SK-N-SH treated with all-trans-retinoic acid at 6 μM for 48 hours (cell line): ENCODE results near the gene AURKB.

ENCODE experiments used
- ATAC-seq: fragments of 200-7000 bp; cut with Tn5 transposase; 3 replicates; pipeline ENCODE4 v1.9.1; 2020; ENCODE audit warnings: mild to moderate bottlenecking, moderate library complexity
- BACH2 ChIP-seq: fragments of 250-450 bp; sonication (Bioruptor Pico); IDR thresholded peaks from 2 replicates; pipeline ENCODE4 v1.9.0; 2021; ENCODE audit warnings: mild to moderate bottlenecking, borderline replicate concordance
- CSDC2 ChIP-seq: fragments of 250-450 bp; sonication (Bioruptor Pico); IDR thresholded peaks from 2 replicates; pipeline ENCODE4 v1.5.0; 2020; ENCODE audit warnings: mild to moderate bottlenecking, moderate library complexity
- CSRNP3 ChIP-seq: fragments of 250-450 bp; sonication (Bioruptor Pico); IDR thresholded peaks from 2 replicates; pipeline ENCODE4 v1.5.1; 2021; ENCODE audit warnings: mild to moderate bottlenecking, moderate library complexity
- ESRRG ChIP-seq: fragments of 250-450 bp; sonication (Bioruptor Pico); IDR thresholded peaks from 2 replicates; pipeline ENCODE4 v1.6.1; 2021; ENCODE audit warnings: mild to moderate bottlenecking
- ISL1 ChIP-seq: fragments of 250-450 bp; sonication (Bioruptor Pico); IDR thresholded peaks from 2 replicates; pipeline ENCODE4 v2.1.2; 2022; ENCODE audit warnings: mild to moderate bottlenecking, moderate library complexity
- OSR1 ChIP-seq: fragments of 250-450 bp; sonication (Bioruptor Pico); IDR thresholded peaks from 2 replicates; pipeline ENCODE4 v1.8.0; 2022; ENCODE audit warnings: moderate library complexity, mild to moderate bottlenecking, inconsistent platforms
- PATZ1 ChIP-seq: fragments of 250-450 bp; sonication (Bioruptor Pico); IDR thresholded peaks from 2 replicates; pipeline ENCODE4 v1.8.0; 2020; ENCODE audit warnings: mild to moderate bottlenecking, moderate library complexity, borderline replicate concordance
- POU6F1 ChIP-seq: fragments of 250-450 bp; sonication (Bioruptor Pico); IDR thresholded peaks from 2 replicates; pipeline ENCODE4 v1.8.0; 2021; ENCODE audit warnings: low read depth, mild to moderate bottlenecking, moderate library complexity, borderline replicate concordance
- PPARA ChIP-seq: fragments of 250-450 bp; sonication (Bioruptor Pico); IDR thresholded peaks from 2 replicates; pipeline ENCODE4 v1.5.0; 2020; ENCODE audit warnings: mild to moderate bottlenecking, borderline replicate concordance
- RARB ChIP-seq: fragments of 250-450 bp; sonication (Bioruptor Pico); IDR thresholded peaks from 2 replicates; pipeline ENCODE4 v1.8.0; 2021; ENCODE audit warnings: mild to moderate bottlenecking, moderate library complexity
- SNAI2 ChIP-seq: fragments of 250-450 bp; sonication (Bioruptor Pico); IDR thresholded peaks from 2 replicates; pipeline ENCODE4 v1.5.0; 2020; ENCODE audit warnings: mild to moderate bottlenecking, moderate library complexity
- TCF4 ChIP-seq: fragments of 250-450 bp; sonication (Bioruptor Pico); IDR thresholded peaks from 2 replicates; pipeline ENCODE4 v1.8.0; 2021; ENCODE audit warnings: mild to moderate bottlenecking, moderate library complexity, borderline replicate concordance
- TOX ChIP-seq: fragments of 250-450 bp; sonication (Bioruptor Pico); IDR thresholded peaks from 2 replicates; pipeline ENCODE4 v1.8.0; 2021; ENCODE audit warnings: mild to moderate bottlenecking, moderate library complexity, borderline replicate concordance
- TSHZ2 ChIP-seq: fragments of 250-450 bp; sonication (Bioruptor Pico); IDR thresholded peaks from 2 replicates; pipeline ENCODE4 v1.5.0; 2020; ENCODE audit warnings: mild to moderate bottlenecking, moderate library complexity
- ZFP3 ChIP-seq: fragments of 250-450 bp; sonication (Bioruptor Pico); IDR thresholded peaks from 2 replicates; pipeline ENCODE4 v1.5.0; 2020; ENCODE audit warnings: mild to moderate bottlenecking, moderate library complexity
- ZFP30 ChIP-seq: fragments of 450-650 bp; formaldehyde crosslinking; IDR thresholded peaks from 2 replicates; pipeline ENCODE4 v1.5.0; 2022; ENCODE audit warnings: mild to moderate bottlenecking, moderate library complexity
- ZNF70 ChIP-seq: fragments of 450-650 bp; formaldehyde crosslinking; IDR thresholded peaks from 2 replicates; pipeline ENCODE4 v1.5.0; 2020; ENCODE audit warnings: mild to moderate bottlenecking, moderate library complexity
- ZNF8 ChIP-seq: fragments of 450-650 bp; formaldehyde crosslinking; IDR thresholded peaks from 2 replicates; pipeline ENCODE4 v1.5.0; 2020; ENCODE audit warnings: mild to moderate bottlenecking, moderate library complexity

Gene AURKB

GRCh38 chr17:8248751-8249607 lies 38.6 kb upstream of the AURKB start, which contains the start of gene PFAS (continued):
- TF ChIP-seq ESRRG (CRISPR knock-in tag) (no peak), OSR1 (CRISPR knock-in tag) (no peak), ZFP3 (CRISPR knock-in tag) (no peak), ZNF70 (CRISPR knock-in tag) (no peak), ZNF8 (CRISPR knock-in tag) (no peak), POU6F1 (no peak), TOX (CRISPR knock-in tag) (no peak)

- TF ChIP-seq TSHZ2 (no peak), OSR1 (CRISPR knock-in tag) (no peak), RARB (CRISPR knock-in tag) (no peak)
- ATAC-seq: no peak
Measured at GRCh38 chr17:8244768-8245167, 34.4 kb upstream of the AURKB start.

GRCh38 chr17:8243827-8244226 lies 33.5 kb upstream of the AURKB start:
- ATAC-seq: no peak
- TF ChIP-seq POU6F1 (no peak), BACH2 (no peak)

- TF ChIP-seq ZNF70 (CRISPR knock-in tag): no peak
- TF ChIP-seq CSRNP3: no peak
- TF ChIP-seq ZFP3 (CRISPR knock-in tag): no peak
- TF ChIP-seq ZFP30 (CRISPR knock-in tag): no peak
- TF ChIP-seq PATZ1 (CRISPR knock-in tag): no peak
- no peak for TF ChIP-seq ESRRG (CRISPR knock-in tag)
- no peak for TF ChIP-seq BACH2
- TF ChIP-seq ZNF8 (CRISPR knock-in tag): no peak
- no peak for TF ChIP-seq SNAI2 (CRISPR knock-in tag)
- no peak for TF ChIP-seq PPARA (CRISPR knock-in tag)
- no peak for TF ChIP-seq OSR1 (CRISPR knock-in tag)
- no peak for TF ChIP-seq ISL1
- no peak for TF ChIP-seq RARB (CRISPR knock-in tag)
- no peak for TF ChIP-seq TSHZ2
- TF ChIP-seq TCF4 (CRISPR knock-in tag): no peak
- no peak for TF ChIP-seq CSDC2 (CRISPR knock-in tag)
- TF ChIP-seq, all 23 proteins: peak for 0
- ATAC-seq: no peak
Measured at GRCh38 chr17:8237886-8238285, 27.5 kb upstream of the AURKB start.
